Right forelimb (tissue), 1 donor: ENCODE results near the gene CACNB4.
"Not testable (repeated sequence)": the region's sequence is repeated elsewhere in the genome, so short reads cannot be mapped to it uniquely, and the experiment has no call there.

Source experiments
- DNase-seq: peaks from one replicate; pipeline ENCODE4 v3.0.0-alpha.2; 2018

The CACNB4 gene

DNA sequence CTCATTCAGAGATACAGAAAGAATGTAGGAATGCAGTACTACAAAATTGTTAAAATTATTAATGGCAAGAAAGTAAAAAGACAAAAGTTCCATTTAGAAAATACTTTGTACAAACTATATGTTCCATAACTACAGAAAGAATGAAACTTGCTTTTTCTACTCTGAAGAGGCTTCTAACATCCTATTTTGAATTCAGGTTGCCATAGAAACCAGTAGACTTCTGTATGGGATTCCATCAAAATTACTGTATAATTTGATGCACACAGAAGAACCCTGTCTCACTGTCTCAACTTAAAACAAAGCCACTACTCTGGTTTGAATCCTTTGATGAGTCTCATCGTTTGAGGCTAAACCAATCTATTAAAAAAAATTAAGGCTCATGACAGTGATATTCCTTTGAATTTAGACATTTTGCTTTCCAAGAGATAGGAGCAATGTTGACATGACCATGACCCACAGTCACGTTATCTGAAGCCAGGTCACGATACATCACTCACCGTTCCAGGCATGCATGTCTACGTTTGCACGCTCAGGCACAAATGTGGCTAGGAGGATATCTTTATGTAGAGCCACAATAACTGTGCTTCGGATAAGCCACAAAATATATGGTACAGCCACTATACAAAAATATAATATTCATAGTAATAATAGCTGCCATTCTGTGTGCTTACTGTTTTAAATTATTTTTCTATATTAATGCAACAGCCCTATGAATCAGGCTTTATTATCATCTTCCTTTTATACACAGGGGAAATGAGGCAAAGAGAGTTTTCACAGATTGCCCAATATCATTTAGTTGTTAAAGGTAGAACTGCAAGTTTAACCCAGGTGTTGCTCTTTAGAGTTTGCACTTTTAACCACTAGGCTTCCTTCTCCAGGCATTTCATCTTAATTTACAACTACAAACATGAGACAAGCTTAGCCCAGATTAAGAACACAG is 82.4 kb downstream of the CACNB4 start:
- DNase-seq: no peak

DNA sequence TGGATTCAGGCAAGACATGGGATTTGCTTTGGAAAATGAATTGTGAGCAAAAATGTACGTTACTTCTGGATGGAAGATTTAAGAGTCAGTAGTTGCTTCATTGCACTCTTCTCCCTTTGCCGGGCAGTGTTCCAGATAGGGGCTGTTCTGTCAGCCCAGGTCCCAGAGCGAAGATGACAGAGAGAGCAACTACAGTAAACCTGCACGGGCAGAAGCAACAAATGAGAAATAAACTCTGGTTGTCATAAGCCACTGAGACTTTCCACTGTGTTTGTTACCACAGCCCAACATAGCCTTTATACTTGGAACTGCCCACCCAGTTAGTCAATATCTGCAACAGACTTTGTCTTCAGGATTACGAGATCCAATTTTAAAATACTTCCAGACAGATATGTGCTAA is 83.3 kb downstream of the CACNB4 start:
- no peak for DNase-seq

GRCh38 chr2:152012697-152013096 is 86.1 kb downstream of the CACNB4 start:
- no peak for DNase-seq

GRCh38 chr2:152011724-152012123 is 87.1 kb downstream of the CACNB4 start:
- DNase-seq: no peak

- no peak for DNase-seq
Observed at GRCh38 chr2:152005607-152006006, 93.2 kb downstream of the CACNB4 start.

DNA sequence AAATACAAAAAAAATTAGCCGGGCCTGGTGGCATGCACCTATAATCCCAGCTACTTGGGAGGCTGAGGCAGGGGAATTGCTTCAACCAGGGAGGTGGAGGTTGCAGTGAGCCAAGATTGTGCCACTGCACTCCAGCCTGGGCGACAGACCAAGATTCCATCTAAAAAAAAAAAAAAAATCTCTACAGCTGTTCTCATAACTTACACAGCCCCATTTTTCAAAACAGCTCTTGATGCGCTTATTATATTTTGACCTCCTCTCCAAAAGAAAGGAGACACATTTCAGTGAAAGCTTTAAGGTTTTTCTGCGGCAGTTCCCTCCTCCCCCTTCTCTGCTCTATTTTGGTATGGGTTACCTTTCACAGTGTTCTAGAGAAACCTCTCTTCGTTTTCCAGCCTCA is 95.6 kb downstream of the CACNB4 start:
- DNase-seq: not testable (repeated sequence)

DNA sequence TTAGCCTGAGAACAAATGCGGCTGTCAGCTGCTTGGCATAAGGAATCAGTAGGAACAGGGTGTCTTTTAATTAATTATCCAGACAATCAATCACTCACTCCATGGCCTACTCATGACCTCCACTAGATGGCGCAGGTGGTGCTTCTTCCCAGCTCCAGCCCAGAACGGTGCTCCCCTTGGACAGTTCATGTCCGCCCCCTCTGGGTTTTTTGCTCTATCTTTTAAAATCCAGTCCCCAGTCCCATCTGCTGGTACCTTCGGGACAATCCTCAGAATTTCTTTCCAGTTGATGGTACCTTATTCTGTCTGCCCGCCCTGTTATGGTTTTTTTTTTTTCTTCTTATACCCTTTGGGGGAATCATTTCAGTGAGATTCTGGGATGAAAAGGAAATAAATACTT is 99.8 kb downstream of the CACNB4 start:
- DNase-seq: no peak

DNA sequence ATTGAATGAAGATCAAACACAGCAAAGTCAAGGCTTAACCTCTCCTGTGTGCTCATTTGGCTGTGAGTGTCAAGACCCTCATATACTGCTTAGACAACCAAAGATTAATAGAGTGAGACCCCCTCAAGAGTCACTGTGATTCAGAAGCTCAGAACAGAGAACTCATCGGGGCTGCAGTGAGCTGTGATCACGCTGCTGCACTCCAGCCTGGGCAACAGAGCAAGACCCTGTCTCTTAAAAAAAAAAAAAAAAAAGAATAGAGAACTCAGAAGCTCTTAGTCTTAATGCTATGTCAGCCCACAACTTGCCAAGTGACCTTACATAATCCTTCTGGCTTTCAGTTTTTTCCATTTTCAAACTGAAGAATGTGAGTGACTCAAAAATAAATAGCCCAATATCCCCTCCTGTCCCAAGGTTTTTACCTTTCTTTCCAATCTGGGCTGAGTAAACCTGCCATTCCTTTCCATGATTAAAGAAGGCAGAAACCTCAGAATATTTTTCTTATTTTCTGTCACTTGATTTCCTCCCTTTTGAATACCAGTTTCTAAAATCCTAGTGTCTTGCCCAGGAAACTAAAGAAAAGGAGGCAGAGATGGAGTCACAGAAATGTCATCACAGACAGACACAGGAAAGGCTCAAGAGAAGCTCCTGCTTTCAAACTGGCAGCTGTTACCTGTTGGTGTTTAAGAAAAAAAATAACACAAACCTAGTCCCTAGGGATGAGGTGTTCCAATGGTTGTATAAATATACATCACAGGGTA is 102.4 kb downstream of the CACNB4 start:
- no peak for DNase-seq

GRCh38 chr2:151995161-151995557 is 103.7 kb downstream of the CACNB4 start:
- no peak for DNase-seq

GRCh38 chr2:151994178-151994577 is 104.7 kb downstream of the CACNB4 start:
- DNase-seq: not testable (repeated sequence)

DNA sequence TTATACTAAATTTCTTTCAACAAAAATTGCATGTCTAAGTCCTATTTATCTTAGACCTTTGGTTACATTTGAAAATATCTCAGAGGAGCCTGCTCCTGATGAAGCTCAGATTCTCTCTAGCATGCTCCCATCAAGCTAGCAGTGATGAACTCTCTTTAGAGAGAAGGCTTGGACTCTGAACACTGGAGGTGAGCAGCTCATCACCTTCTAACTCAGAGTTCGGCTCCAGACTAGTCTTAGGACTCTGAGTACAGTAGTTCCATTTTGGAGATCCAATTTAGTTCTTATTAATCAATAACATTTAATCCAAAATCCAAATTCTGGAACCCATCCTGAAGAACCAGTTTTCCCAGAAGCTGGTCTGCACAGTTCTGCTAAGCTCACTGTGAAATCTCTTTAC is 107.8 kb downstream of the CACNB4 start:
- DNase-seq: no peak

DNA sequence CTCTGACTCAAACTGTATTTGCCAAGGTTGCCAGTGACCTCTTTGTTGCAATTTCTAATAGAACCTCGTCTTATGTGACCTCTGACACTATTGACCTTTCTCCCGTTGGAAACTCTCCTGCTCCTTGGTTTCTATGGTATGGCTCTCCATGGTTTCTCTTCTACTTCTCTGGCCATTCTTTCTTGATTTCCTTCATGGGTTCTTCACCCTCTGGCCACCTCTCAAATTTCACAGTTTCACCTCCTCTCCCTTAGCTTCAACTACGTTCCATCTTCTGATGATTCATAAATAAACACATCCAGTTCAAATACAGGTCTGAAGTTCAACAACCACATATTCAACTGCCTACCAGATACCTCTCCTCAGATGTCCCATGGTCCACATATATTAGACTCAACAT is 109.5 kb downstream of the CACNB4 start:
- no peak for DNase-seq

DNA sequence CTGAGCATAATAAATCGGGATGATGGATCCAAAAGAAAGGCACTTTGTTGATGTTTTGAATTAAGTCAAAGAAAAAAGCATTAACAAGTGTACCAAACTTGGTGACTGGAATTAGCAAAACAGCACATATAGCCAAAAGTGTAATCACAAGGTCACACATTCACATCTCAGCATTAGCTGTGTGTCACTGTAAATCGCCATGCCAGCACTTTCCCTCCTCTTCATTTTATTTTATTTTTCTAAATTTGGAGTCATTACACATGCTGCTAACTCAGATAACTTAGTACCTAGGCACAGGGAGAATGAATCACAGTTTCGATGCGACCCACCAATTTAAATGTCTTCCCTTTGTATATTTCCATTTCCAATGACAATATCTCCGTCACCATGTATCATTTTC is 111.4 kb downstream of the CACNB4 start:
- no peak for DNase-seq

DNA sequence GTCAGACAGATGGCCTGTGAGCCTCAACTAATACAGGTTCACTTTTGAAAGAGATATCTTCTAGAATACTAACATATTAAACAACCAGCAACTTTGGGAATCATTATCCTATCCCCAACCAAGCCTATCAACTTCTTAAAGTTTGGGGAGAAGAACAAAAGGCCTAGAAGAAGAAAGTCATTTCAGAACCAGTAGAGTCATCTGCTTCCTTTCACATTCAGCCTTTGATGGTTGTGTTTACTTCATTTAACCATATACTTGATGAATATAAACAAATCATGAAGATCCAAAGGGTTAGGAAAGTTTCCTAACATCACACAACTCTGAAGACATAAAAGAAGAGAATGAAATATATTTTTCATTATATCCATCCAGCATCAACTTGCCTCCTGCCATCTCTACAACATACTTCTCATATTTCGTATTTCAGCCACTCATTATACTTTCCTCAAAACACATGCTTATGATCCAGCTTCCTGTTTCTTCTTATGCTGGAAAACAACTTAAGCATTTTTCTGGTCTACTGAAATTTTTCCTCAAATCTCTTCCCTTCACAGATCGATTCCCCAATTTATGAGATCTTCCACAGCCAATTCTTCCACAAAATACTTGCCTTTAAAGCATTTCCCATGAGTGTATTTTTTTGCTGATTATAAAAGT is 114.3 kb downstream of the CACNB4 start:
- DNase-seq: no peak

GRCh38 chr2:151983221-151983620 is 115.6 kb downstream of the CACNB4 start:
- DNase-seq: no peak

DNA sequence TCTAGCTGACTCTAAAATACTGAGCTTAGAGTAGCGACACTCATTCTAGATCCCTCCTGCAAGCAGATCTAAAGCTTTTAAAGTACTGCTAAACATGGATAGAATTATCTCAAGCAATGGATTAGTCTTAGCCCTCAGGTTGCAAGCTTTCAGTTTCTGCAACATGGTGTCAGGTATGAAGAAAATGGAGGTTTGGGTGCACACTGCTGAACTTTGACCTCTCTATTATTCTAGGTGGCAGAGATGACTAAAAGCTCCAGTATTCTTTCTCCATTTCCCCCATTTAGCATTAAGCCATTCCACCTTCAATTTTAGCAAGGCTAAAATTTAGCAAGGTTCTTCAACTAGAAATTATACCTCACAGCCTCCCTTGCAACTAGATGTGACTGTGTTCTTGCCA is 117.0 kb downstream of the CACNB4 start:
- DNase-seq: no peak

DNA sequence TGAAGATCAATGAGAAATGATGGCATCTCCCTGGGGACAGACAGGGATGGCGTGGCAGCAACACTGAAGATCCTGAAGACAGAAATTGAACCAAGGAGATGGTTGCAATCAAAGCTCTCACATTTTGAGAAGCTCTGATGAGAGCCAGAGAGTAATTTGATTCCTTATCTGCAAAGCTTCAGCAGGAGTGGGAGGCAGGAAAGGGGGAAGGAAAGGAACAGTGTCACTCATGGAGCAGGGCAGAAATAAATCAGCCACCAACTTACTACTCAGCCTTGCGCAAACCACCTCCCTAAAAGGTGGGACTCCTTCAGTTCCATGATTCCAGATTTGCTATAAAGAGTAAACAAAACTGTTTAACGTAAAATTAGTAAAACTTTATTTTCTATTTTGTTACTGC is 119.2 kb downstream of the CACNB4 start:
- no peak for DNase-seq

DNA sequence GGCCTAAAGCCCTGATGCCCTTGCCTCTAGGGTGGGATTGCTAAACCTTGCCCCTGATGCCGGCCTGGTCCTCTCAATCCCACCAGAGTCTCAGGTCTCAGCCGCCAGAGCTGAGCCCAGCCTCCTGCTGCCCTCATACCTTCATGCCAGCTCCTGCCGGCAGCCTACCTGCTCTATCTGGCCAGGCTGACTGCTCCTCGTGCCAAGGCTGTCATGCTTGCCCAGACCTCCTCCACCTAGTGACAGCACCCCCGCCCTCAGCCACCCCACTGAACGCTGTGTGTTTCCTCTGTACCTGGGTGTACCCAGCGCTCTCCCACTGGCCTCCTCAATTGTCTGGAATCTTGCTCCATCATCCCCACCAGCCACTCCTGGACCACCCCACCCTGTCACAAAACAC is 120.1 kb downstream of the CACNB4 start:
- no peak for DNase-seq

DNA sequence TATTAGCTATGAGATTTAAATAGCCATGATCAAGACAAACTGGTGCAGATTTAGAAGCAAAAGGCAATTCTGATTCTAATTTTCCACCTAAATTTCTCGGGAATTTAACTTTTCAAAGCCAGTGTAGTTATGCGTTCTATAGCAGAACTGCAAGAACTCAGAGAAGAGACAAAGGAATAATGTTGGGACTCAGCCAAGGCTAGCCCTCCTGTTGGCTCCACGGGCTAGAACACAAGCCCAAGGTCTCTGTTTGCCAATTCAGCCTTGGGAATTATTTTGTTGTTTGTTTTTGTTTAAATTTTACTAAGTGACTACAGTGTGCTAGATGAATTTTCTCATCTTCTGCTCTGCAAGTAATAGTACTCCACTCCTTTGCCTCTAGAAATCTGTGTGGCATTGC is 121.2 kb downstream of the CACNB4 start:
- DNase-seq: no peak

DNA sequence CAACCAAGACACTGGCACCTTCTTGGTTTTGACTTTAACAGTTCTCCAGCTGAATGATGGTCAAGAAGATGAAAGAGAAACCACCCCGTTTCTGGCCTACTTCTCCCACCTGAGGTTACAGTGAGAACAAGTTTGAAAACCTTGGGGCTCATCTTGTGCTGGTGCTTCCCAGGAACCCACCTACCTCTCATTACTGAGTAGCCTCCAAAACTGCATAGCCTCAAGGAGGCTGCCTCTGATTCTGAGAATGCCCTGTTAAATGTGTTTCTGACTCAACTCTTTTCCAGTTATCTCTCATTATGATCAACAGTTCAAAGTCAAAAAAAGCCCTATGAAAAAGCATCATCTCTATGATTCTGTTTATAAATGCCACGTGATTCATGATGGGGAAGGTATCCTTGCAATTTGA is 121.9 kb downstream of the CACNB4 start:
- no peak for DNase-seq

DNA sequence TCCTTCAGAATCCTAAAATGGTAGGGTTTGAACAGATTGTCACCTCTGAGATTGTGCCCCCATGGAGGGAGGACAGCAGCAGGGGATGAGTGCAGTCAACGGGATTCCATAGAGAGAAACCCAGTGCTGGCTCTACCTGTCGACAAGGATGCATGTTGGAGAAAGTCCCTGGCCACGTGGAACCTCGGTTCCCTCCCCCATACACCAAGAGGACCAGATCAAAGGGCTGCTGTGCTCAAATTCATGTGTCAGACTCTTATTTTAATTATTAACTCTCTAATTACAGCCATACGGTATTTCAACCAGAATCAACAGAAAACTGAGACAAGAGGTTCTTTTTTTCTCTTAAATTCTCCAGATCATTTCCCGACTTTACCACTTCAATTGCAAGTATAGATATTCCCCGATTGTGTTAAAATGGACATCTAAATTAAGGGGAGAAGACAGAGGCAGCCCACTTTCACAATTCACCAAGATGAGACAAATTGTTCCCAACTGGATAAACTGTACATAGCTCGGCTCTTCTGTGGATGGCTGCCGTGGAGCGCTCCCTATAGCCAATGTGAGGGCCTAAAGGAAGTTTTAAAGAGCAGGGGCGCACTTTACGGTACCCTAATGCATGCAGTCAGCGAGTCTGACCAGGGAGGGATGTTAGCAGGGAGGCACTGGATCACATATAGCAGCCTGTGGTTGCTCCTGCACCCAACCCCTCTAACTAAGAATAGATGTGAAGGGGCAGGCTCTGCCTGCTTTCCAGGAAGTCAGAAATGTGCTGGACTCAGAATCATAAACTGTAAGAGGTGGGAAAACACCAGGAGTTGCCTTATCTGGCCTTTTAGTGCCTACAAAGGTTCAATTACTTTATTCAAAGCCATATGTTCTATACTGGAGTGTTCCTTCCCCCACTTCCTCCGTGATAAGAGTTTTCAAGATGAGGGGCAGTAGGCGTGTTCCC is 123.1 kb downstream of the CACNB4 start:
- no peak for DNase-seq

GRCh38 chr2:151974988-151975387 is 123.9 kb downstream of the CACNB4 start:
- DNase-seq: no peak

DNA sequence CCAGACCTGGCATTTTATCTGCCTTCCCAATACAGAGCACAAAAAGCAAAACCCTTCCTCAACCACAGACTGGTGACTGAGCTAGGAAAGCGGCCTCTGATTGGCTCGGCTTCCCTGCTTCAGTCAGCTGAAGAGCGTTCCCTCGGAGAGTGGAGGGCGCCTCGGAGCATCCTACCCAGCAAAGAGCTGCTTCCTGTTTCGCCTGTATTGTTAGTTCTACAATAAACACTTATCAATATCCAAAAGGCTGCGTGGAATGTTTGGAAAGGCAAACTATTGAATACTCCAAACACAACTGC is 125.0 kb downstream of the CACNB4 start:
- DNase-seq: no peak
